Keratinocyte (primary cell): ENCODE measurements around the gene MAPK14. TPM values are rescaled to one million over a fixed set of nuclear protein-coding genes. Genes with fewer than 3 reads are reported as not detected.
A peak's percentile ranks its signal among the peaks of the same experiment; 100 is the strongest.

Experiments used
- DNase-seq: peaks from one replicate; pipeline ENCODE4 v3.0.0-alpha.2; 2011; ENCODE audit warnings: low read depth, missing footprints, low spot score
- FAIRE-seq: peaks from 2 replicates; lab custom pipeline; 2011; peaks lifted over from hg19 to GRCh38; lab: Jason Lieb, UNC
- H2AFZ ChIP-seq: 2 replicates; pipeline ENCODE4 v1.6.0; 2012; ENCODE audit warnings: low read length, control low read depth, inconsistent platforms; ENCODE audit not compliant: control insufficient read depth
- H3K27ac ChIP-seq: 2 replicates; pipeline ENCODE4 v1.5.1; 2011; ENCODE audit warnings: low read length; ENCODE audit not compliant: control insufficient read depth, insufficient read depth
- H3K27me3 ChIP-seq: 3 replicates; pipeline ENCODE4 v1.6.0; 2011; ENCODE audit warnings: low read length; ENCODE audit not compliant: control insufficient read depth, insufficient read depth; ENCODE audit errors: extremely low read depth
- H3K36me3 ChIP-seq, 2 experiments: 2 replicates in 1 of 2; 3 replicates in 1 of 2; pipeline ENCODE4 v1.5.1; 2011; ENCODE audit warnings: low read length in 2 of 2, mild to moderate bottlenecking in 1 of 2; ENCODE audit not compliant: control insufficient read depth in 2 of 2, insufficient read depth in 2 of 2; ENCODE audit errors: extremely low read depth in 1 of 2
- H3K4me1 ChIP-seq: 3 replicates; pipeline ENCODE4 v1.5.1; 2011; ENCODE audit warnings: low read length; ENCODE audit not compliant: control insufficient read depth, insufficient read depth; ENCODE audit errors: extremely low read depth
- H3K4me2 ChIP-seq: 3 replicates; pipeline ENCODE4 v1.6.0; 2011; ENCODE audit warnings: low read depth, low read length; ENCODE audit not compliant: control insufficient read depth, insufficient read depth; ENCODE audit errors: extremely low read depth
- H3K4me3 ChIP-seq, 3 experiments: fragments of 200-600 bp in 1 of 3; sonication (generic) in 1 of 3; 2 replicates in 2 of 3; 3 replicates in 1 of 3; pipeline ENCODE4 v1.5.1; 2011 to 2016; ENCODE audit warnings: low read length in 3 of 3, mild to moderate bottlenecking in 3 of 3, control low read depth in 2 of 3, inconsistent platforms in 1 of 3, low read depth in 1 of 3, mixed read lengths in 1 of 3, mixed run types in 1 of 3, moderate library complexity in 1 of 3; ENCODE audit not compliant: control insufficient read depth in 2 of 3, insufficient read depth in 2 of 3; ENCODE audit errors: extremely low read depth in 1 of 3
- H3K79me2 ChIP-seq: 2 replicates; pipeline ENCODE4 v1.6.0; 2012; ENCODE audit warnings: low read length; ENCODE audit not compliant: control insufficient read depth, insufficient read depth
- H3K9ac ChIP-seq: 3 replicates; pipeline ENCODE4 v1.6.0; 2011; ENCODE audit warnings: low read length; ENCODE audit not compliant: control insufficient read depth, insufficient read depth; ENCODE audit errors: extremely low read depth
- H3K9me1 ChIP-seq: 3 replicates; pipeline ENCODE4 v1.6.0; 2011; ENCODE audit warnings: low read length; ENCODE audit not compliant: control insufficient read depth, insufficient read depth; ENCODE audit errors: extremely low read depth
- H3K9me3 ChIP-seq: 2 replicates; pipeline ENCODE4 v1.5.1; 2012; ENCODE audit warnings: low read depth, low read length; ENCODE audit not compliant: control insufficient read depth
- H4K20me1 ChIP-seq: 3 replicates; pipeline ENCODE4 v1.6.0; 2011; ENCODE audit warnings: low read length; ENCODE audit not compliant: control insufficient read depth, insufficient read depth; ENCODE audit errors: extremely low read depth
- CTCF ChIP-seq, 3 experiments: IDR thresholded peaks in 1 of 3; conservative IDR thresholded peaks in 1 of 3; optimal IDR thresholded peaks in 1 of 3; 2 replicates in 2 of 3; 3 replicates in 1 of 3; pipeline versions ENCODE3 to v1.5.1; 2011; ENCODE audit warnings: low read length in 3 of 3, mild to moderate bottlenecking in 3 of 3, moderate library complexity in 2 of 3, control low read depth in 1 of 3, inconsistent platforms in 1 of 3; ENCODE audit not compliant: insufficient read depth in 2 of 3; ENCODE audit errors: extremely low read depth in 1 of 3
- EZH2 ChIP-seq: IDR thresholded peaks from one replicate; pipeline ENCODE4 v1.6.1; 2012; ENCODE audit warnings: inconsistent platforms, mild to moderate bottlenecking, low read length, moderate library complexity
- dilution Hi-C: fragments of 300-500 bp; cut with MboI; formaldehyde crosslinking; loops from one replicate; pipeline ENCODE4 v1.7.0; 2020; ENCODE audit warnings: low sequenced_read_pairs; ENCODE audit not compliant: extremely low pct_ligation_motif_present
- polyA plus RNA-seq, 5 experiments: library from polyadenylated mRNA; depleted of rRNA in 3 of 5; stranded (reverse) in 3 of 5; stranded (forward) in 1 of 5; unstranded in 1 of 5; fragments of >200 nt; gene quantifications; 1 replicate in 1 of 5; 2 replicates in 3 of 5; 3 replicates in 1 of 5; pipeline versions ENCODE4 v1.2.1 to v1.2.3, GENCODE V29; 2011 to 2012; ENCODE audit warnings: missing spikeins in 2 of 5, low read depth in 1 of 5, low replicate concordance in 1 of 5

The MAPK14 gene
- polyA plus RNA-seq, 1 donor (not counting 4 experiments of a cell fraction or from before 2014, with no cell fraction given) = 52.4 TPM

DNA sequence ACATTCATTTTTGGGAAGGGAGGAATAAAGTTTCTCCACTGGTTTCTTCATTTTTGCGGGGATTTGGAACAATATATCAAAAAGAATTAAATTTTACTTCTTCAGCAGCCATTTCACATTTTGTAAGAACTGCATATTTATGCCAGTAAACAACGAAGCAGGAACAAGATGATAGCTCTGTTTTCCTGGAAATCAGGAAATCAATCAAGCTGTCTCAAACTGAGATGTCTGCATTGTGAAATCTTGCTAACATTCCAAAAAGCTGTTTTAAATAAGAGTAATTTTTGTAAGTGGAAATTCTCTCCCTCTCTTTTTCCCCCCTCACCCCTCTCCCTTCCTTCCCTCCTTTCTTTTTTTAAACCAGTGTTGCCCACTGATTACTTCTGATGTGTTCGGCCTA lies 122.7 kb downstream of the MAPK14 start:
- DNase-seq = no peak
- H3K9me3 ChIP-seq = no peaks in the 10 kb centered on the region
- H3K4me3 ChIP-seq = no peak overlapping the region
- H3K4me1 ChIP-seq = peaks cover 8% of the 10 kb centered on the region
- H3K27me3 ChIP-seq = no peaks in the 10 kb centered on the region
- no peak for TF ChIP-seq EZH2
- TF ChIP-seq CTCF (optimal IDR thresholded peaks at IDR 0.05 in 1 of 3, IDR thresholded peaks at IDR 0.05 in 1 of 3, conservative IDR thresholded peaks at IDR 0.05 in 1 of 3; ENCODE audit: extremely low read depth in 1 of 3, insufficient read depth in 2 of 3, low read length in 3 of 3) = no peak
- no peak overlapping the region for H3K4me2 ChIP-seq
- dilution Hi-C loops = no loop called here
- H4K20me1 ChIP-seq = no peaks in the 10 kb centered on the region
- no peak overlapping the region for H3K27ac ChIP-seq
- no peak for FAIRE-seq
- no peak overlapping the region for H2AFZ ChIP-seq
- no peaks in the 10 kb centered on the region for H3K9me1 ChIP-seq
- H3K79me2 ChIP-seq = no peaks in the 10 kb centered on the region
- no peak overlapping the region for H3K9ac ChIP-seq
- no peaks in the 10 kb centered on the region for H3K36me3 ChIP-seq

GRCh38 chr6:36154286-36154685 lies 126.7 kb downstream of the MAPK14 start:
- no peaks in the 10 kb centered on the region for H3K9me1 ChIP-seq
- TF ChIP-seq EZH2 (no peak), CTCF (optimal IDR thresholded peaks at IDR 0.05 in 1 of 3, IDR thresholded peaks at IDR 0.05 in 1 of 3, conservative IDR thresholded peaks at IDR 0.05 in 1 of 3; ENCODE audit: extremely low read depth in 1 of 3, insufficient read depth in 2 of 3, low read length in 3 of 3) (no peak)
- H3K79me2 ChIP-seq = no peaks in the 10 kb centered on the region
- H3K4me3 ChIP-seq = no peak overlapping the region
- peak overlapping the region; percentile 42 for H3K4me2 ChIP-seq
- no peaks in the 10 kb centered on the region for H3K9me3 ChIP-seq
- H3K9ac ChIP-seq = no peak overlapping the region
- peaks cover 8% of the 10 kb centered on the region for H3K4me1 ChIP-seq
- no peaks in the 10 kb centered on the region for H3K36me3 ChIP-seq
- no peak overlapping the region for H3K27ac ChIP-seq
- dilution Hi-C loops = no loop called here
- DNase-seq (no peak), FAIRE-seq (peak; percentile 41)
- H4K20me1 ChIP-seq = no peaks in the 10 kb centered on the region
- no peaks in the 10 kb centered on the region for H3K27me3 ChIP-seq
- H2AFZ ChIP-seq = no peak overlapping the region
